Neural cell (in vitro differentiated cells): ENCODE measurements around the gene TOP2B. TPM values are rescaled to one million over a fixed set of nuclear protein-coding genes. Genes with fewer than 3 reads are reported as not detected.

Experiments used
- H2AFZ ChIP-seq: fragments of 200-600, 300-800 bp; sonication (generic), shearing (Covaris generic); 2 replicates; pipeline ENCODE4 v1.6.0; 2014; ENCODE audit warnings: low read depth, mild to moderate bottlenecking, antibody characterized with exemption, low read length, moderate library complexity
- H3F3A ChIP-seq: fragments of 200-600 bp; shearing (Covaris generic); 2 replicates; pipeline ENCODE4 v1.6.1; 2016; ENCODE audit warnings: mild to moderate bottlenecking, moderate library complexity, mixed read lengths, antibody characterized with exemption, low read length; ENCODE audit not compliant: insufficient read depth, poor library complexity, severe bottlenecking
- H3K27ac ChIP-seq: fragments of 200-600, 300-800 bp; sonication (generic), shearing (Covaris generic); 2 replicates; pipeline ENCODE4 v1.5.1; 2014; ENCODE audit warnings: mild to moderate bottlenecking, low read length, moderate library complexity
- H3K27me3 ChIP-seq: fragments of 300-800, 200-600 bp; sonication (generic), shearing (Covaris generic); 2 replicates; pipeline ENCODE4 v1.6.0; 2014; ENCODE audit warnings: mild to moderate bottlenecking, low read depth, low read length, moderate library complexity; ENCODE audit not compliant: insufficient read depth
- H3K36me3 ChIP-seq: fragments of 300-800, 200-600 bp; sonication (generic), shearing (Covaris generic); 2 replicates; pipeline ENCODE4 v1.5.1; 2014; ENCODE audit warnings: mild to moderate bottlenecking, antibody characterized with exemption, low read length, moderate library complexity; ENCODE audit not compliant: insufficient read depth
- H3K4me2 ChIP-seq: fragments of 300-800, 200-600 bp; sonication (generic), shearing (Covaris generic); 2 replicates; pipeline ENCODE4 v1.6.0; 2014; ENCODE audit warnings: mild to moderate bottlenecking, low read length
- H3K4me3 ChIP-seq: fragments of 300-800, 200-600 bp; sonication (generic), shearing (Covaris generic); 2 replicates; pipeline ENCODE4 v1.5.1; 2014; ENCODE audit warnings: mild to moderate bottlenecking, low read length, moderate library complexity
- H3K79me2 ChIP-seq: fragments of 200-600 bp; shearing (Covaris generic); replicated peaks from 2 replicates; pipeline ENCODE4 v1.6.0; 2014; ENCODE audit warnings: mild to moderate bottlenecking, low read length, moderate library complexity; ENCODE audit not compliant: insufficient read depth
- H3K9ac ChIP-seq: fragments of 300-800, 200-600 bp; sonication (generic), shearing (Covaris generic); 2 replicates; pipeline ENCODE4 v1.6.1; 2016; ENCODE audit warnings: mild to moderate bottlenecking, low read length, mixed read lengths
- H3K9me2 ChIP-seq: fragments of 200-600 bp; shearing (Covaris generic); 2 replicates; pipeline ENCODE4 v1.6.1; 2016; ENCODE audit warnings: mild to moderate bottlenecking, low read length, mixed read lengths; ENCODE audit not compliant: insufficient read depth
- H3K9me3 ChIP-seq: fragments of 200-600, 300-800 bp; sonication (generic), shearing (Covaris generic); 2 replicates; pipeline ENCODE4 v1.6.1; 2016; ENCODE audit warnings: mild to moderate bottlenecking, mixed run types, low read length, moderate library complexity, mixed read lengths
- H4K20me1 ChIP-seq: fragments of 200-600 bp; shearing (Covaris generic); 2 replicates; pipeline ENCODE4 v1.6.1; 2016; ENCODE audit warnings: mild to moderate bottlenecking, mixed run types; ENCODE audit not compliant: insufficient read depth
- CTCF ChIP-seq: fragments of 450-650 bp; IDR thresholded peaks from 2 replicates; pipeline ENCODE4 v1.5.1; 2014; ENCODE audit warnings: antibody characterized with exemption, mild to moderate bottlenecking, moderate library complexity; ENCODE audit not compliant: poor library complexity, severe bottlenecking
- EP300 ChIP-seq: fragments of 450-650 bp; conservative IDR thresholded peaks from 2 replicates; pipeline ENCODE4 v1.6.1; 2014; ENCODE audit warnings: antibody characterized with exemption, mild to moderate bottlenecking, moderate library complexity; ENCODE audit not compliant: poor library complexity, severe bottlenecking
- EZH2 ChIP-seq: fragments of 200-600, 300-800 bp; shearing (Covaris generic), sonication (generic); IDR thresholded peaks from 2 replicates; pipeline ENCODE4 v1.6.1; 2014; ENCODE audit warnings: antibody characterized with exemption, low read length, borderline replicate concordance, mild to moderate bottlenecking; ENCODE audit not compliant: insufficient read depth, poor library complexity, severe bottlenecking
- MXI1 ChIP-seq: fragments of 450-650 bp; conservative IDR thresholded peaks from 2 replicates; pipeline ENCODE4 v1.6.1; 2014; ENCODE audit warnings: antibody characterized with exemption, mild to moderate bottlenecking; ENCODE audit not compliant: poor library complexity, severe bottlenecking
- POLR2AphosphoS5 ChIP-seq: IDR thresholded peaks from 2 replicates; pipeline ENCODE4 v1.6.1; 2012
- RAD21 ChIP-seq: fragments of 450-650 bp; conservative IDR thresholded peaks from 2 replicates; pipeline ENCODE4 v1.6.1; 2014; ENCODE audit warnings: antibody characterized with exemption, mild to moderate bottlenecking, moderate library complexity
- REST ChIP-seq: IDR thresholded peaks from 2 replicates; pipeline ENCODE4 v1.6.1; 2012; ENCODE audit warnings: borderline replicate concordance
- SMC3 ChIP-seq: fragments of 450-650 bp; conservative IDR thresholded peaks from 2 replicates; pipeline ENCODE4 v1.6.1; 2014; ENCODE audit warnings: antibody characterized with exemption, mild to moderate bottlenecking, moderate library complexity; ENCODE audit not compliant: poor library complexity
- TAF1 ChIP-seq: IDR thresholded peaks from 2 replicates; pipeline ENCODE4 v1.6.1; 2012; ENCODE audit warnings: low read depth
- polyA plus RNA-seq: library from polyadenylated mRNA; depleted of rRNA; stranded (reverse); fragments of >200 nt; gene quantifications from 2 replicates; pipeline ENCODE4 v1.2.3, GENCODE V29; 2014

TOP2B gene
- polyA plus RNA-seq, 1 donor from 2014 or later: 440 TPM

- no peak for TF ChIP-seq SMC3
- TF ChIP-seq POLR2AphosphoS5: no peak
- TF ChIP-seq EP300: no peak
- no peak for TF ChIP-seq MXI1
- no peak for TF ChIP-seq REST
- TF ChIP-seq CTCF: no peak
- TF ChIP-seq TAF1: no peak
- TF ChIP-seq RAD21: no peak
- TF ChIP-seq EZH2: no peak
- Histone ChIP-seq H3K79me2 (no peaks in the 10 kb centered on the region), H3K4me2 (no peak overlapping the region), H3K36me3 (no peaks in the 10 kb centered on the region), H4K20me1 (no peaks in the 10 kb centered on the region), H3K27me3 (no peaks in the 10 kb centered on the region), H3K9me3 (no peaks in the 10 kb centered on the region), H3K27ac (no peak overlapping the region), H3F3A (no peaks in the 10 kb centered on the region), H3K9me2 (no peaks in the 10 kb centered on the region), H3K9ac (no peak overlapping the region), H3K4me3 (no peak overlapping the region), H2AFZ (no peak overlapping the region)
These were observed 24.5 kb upstream of the TOP2B start for GRCh38 chr3:25689226-25689625.

- Histone ChIP-seq H2AFZ (no peak overlapping the region), H3K9ac (no peak overlapping the region), H4K20me1 (no peaks in the 10 kb centered on the region), H3K9me2 (no peaks in the 10 kb centered on the region), H3K27ac (no peak overlapping the region), H3K27me3 (no peaks in the 10 kb centered on the region), H3K36me3 (no peaks in the 10 kb centered on the region), H3K4me2 (no peak overlapping the region), H3K4me3 (no peak overlapping the region), H3F3A (no peaks in the 10 kb centered on the region), H3K9me3 (no peaks in the 10 kb centered on the region), H3K79me2 (no peaks in the 10 kb centered on the region)
- TF ChIP-seq RAD21: no peak
- TF ChIP-seq EZH2: no peak
- no peak for TF ChIP-seq CTCF
- TF ChIP-seq POLR2AphosphoS5: no peak
- no peak for TF ChIP-seq EP300
- TF ChIP-seq MXI1: no peak
- no peak for TF ChIP-seq SMC3
- no peak for TF ChIP-seq REST
- no peak for TF ChIP-seq TAF1
These were observed 23.0 kb upstream of the TOP2B start for GRCh38 chr3:25687742-25688141.
